HL-60 (cell line): ENCODE results near the gene POU2F1.

Experiments
- DNase-seq, 2 experiments: peaks; one replicate each; pipeline ENCODE4 v3.0.0-alpha.2; 2010 to 2020; ENCODE audit warnings: low read depth in 1 of 2, low spot score in 1 of 2
- H3K27ac ChIP-seq: fragments of 250-450 bp; sonication (Bioruptor Pico); replicated peaks from 2 replicates; pipeline ENCODE4 v1.5.1; 2020; ENCODE audit warnings: mild to moderate bottlenecking, moderate library complexity
- H3K27me3 ChIP-seq: fragments of 250-450 bp; sonication (Bioruptor Pico); 2 replicates; pipeline ENCODE4 v1.5.1; 2021; ENCODE audit warnings: mild to moderate bottlenecking, moderate library complexity; ENCODE audit not compliant: insufficient read depth, poor library complexity, severe bottlenecking
- H3K4me3 ChIP-seq: replicated peaks from 2 replicates; pipeline ENCODE4 v1.5.1; 2011; ENCODE audit warnings: mild to moderate bottlenecking, control low read depth, low read length; ENCODE audit not compliant: insufficient read depth
- CTCF ChIP-seq: IDR thresholded peaks from one replicate; pipeline ENCODE4 v1.5.1; 2011; ENCODE audit warnings: low read length, control low read depth, inconsistent platforms; ENCODE audit not compliant: insufficient read depth
- GABPA ChIP-seq: IDR thresholded peaks from 2 replicates; pipeline ENCODE4 v1.6.1; 2012; ENCODE audit warnings: low read depth
- POLR2AphosphoS5 ChIP-seq: IDR thresholded peaks from 2 replicates; pipeline ENCODE4 v1.6.1; 2012; ENCODE audit warnings: low read depth
- SPI1 ChIP-seq: IDR thresholded peaks from 2 replicates; pipeline ENCODE4 v1.6.1; 2012; ENCODE audit warnings: low read depth, mild to moderate bottlenecking, borderline replicate concordance
- TF ChIP-seq, protein P1 (sequence below): IDR thresholded peaks from 2 replicates; pipeline ENCODE4 v1.6.1; 2012; ENCODE audit warnings: low read depth; ENCODE audit not compliant: insufficient replicate concordance

Gene POU2F1

GRCh38 chr1:167401260-167401873 lies 180.7 kb downstream of the POU2F1 start:
- Histone ChIP-seq H3K27ac (no peak overlapping the region), H3K4me3 (no peak overlapping the region), H3K27me3 (no peaks in the 10 kb centered on the region)
- DNase-seq: peak; percentile 34 to 57
- no peak for TF ChIP-seq GABPA
- TF ChIP-seq CTCF: peak; percentile 16
- TF ChIP-seq POLR2AphosphoS5: no peak
- TF ChIP-seq, protein P1, sequence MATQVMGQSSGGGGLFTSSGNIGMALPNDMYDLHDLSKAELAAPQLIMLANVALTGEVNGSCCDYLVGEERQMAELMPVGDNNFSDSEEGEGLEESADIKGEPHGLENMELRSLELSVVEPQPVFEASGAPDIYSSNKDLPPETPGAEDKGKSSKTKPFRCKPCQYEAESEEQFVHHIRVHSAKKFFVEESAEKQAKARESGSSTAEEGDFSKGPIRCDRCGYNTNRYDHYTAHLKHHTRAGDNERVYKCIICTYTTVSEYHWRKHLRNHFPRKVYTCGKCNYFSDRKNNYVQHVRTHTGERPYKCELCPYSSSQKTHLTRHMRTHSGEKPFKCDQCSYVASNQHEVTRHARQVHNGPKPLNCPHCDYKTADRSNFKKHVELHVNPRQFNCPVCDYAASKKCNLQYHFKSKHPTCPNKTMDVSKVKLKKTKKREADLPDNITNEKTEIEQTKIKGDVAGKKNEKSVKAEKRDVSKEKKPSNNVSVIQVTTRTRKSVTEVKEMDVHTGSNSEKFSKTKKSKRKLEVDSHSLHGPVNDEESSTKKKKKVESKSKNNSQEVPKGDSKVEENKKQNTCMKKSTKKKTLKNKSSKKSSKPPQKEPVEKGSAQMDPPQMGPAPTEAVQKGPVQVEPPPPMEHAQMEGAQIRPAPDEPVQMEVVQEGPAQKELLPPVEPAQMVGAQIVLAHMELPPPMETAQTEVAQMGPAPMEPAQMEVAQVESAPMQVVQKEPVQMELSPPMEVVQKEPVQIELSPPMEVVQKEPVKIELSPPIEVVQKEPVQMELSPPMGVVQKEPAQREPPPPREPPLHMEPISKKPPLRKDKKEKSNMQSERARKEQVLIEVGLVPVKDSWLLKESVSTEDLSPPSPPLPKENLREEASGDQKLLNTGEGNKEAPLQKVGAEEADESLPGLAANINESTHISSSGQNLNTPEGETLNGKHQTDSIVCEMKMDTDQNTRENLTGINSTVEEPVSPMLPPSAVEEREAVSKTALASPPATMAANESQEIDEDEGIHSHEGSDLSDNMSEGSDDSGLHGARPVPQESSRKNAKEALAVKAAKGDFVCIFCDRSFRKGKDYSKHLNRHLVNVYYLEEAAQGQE: no peak
- TF ChIP-seq SPI1: peak; percentile 47; the same call in 1 of the 2 replicates

GRCh38 chr1:167404161-167404888 lies 183.6 kb downstream of the POU2F1 start:
- Histone ChIP-seq H3K27me3 (no peaks in the 10 kb centered on the region), H3K4me3 (no peak overlapping the region), H3K27ac (no peak overlapping the region)
- DNase-seq: no peak
- TF ChIP-seq GABPA: no peak
- no peak for TF ChIP-seq CTCF
- TF ChIP-seq SPI1: no peak
- TF ChIP-seq, protein P1: no peak
- no peak for TF ChIP-seq POLR2AphosphoS5

DNA sequence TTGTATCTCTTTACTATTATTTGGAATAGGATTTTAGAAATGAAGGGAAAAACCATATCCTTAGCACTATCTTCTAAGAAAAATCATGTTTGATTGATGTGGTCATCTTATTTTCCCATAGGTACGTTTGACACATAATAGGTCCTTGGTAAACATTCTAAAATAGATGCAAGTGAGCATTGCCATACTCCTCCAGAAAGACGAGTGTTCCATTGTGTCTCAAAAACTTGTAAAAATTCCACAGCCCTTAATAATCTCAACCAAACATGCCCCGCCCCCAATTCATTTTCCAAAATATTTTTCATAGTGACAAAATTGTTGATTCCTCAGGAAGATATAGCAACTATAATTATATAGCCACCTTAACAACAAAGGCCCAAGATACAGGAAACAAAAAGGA lies 184.2 kb downstream of the POU2F1 start:
- Histone ChIP-seq H3K4me3 (no peak overlapping the region), H3K27me3 (no peaks in the 10 kb centered on the region), H3K27ac (no peak overlapping the region)
- DNase-seq: no peak
- TF ChIP-seq GABPA (no peak), SPI1 (no peak), CTCF (no peak), POLR2AphosphoS5 (no peak)
- TF ChIP-seq, protein P1: no peak
